ENCODE measurements around the gene NOL12. TPM values are rescaled to one million over a fixed set of nuclear protein-coding genes. Genes with fewer than 3 reads are reported as not detected.

Gene NOL12
- total RNA-seq, 1 experiment from 2014 or later = 30.4 TPM

DNA sequence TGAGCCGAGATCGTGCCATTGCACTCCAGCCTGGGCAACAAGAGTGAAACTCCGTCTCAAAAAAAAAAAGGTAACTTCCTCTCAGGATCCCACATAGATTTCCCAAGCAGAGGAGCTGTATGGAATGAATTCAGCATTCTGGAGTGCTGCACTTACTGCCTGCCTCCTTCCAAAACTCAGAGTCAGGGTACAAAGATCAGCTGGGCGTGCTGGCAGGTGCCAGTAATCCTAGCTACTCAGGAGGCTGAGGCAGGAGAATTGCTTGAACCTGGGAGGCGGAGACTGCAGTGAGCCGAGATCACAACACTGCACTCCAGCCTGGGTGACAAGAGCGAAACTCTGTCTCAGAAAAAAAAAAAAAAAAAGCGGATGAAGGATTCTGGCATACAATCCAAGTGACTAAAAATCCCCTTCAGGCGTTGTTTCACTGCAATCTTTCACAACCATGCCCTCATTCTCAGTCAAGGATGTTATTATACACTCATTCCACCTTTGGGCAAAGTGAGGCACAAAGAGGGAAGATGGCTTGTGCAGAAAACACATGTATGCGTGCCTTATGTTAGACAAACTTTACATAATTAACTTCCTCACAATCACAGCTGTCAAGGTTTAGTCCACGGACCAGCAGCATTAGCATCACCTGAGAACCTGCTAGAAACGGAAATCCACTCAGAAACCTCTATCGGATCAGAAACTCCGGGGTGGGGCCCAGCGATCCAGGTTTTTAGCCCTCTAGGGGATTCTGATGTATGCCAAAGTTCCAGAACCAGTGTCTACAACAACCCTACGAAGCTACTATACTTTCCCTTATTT is 1.1 kb upstream of the NOL12 start:
- no peak for DNase-seq
- Mint-ChIP-seq H3K4me3 (peak overlapping the region in 1 of 2 experiments; percentile 96; a peak in 1 of 5 replicates), H3K27ac (no peak overlapping the region), H3K9me3 (no peaks in the 10 kb centered on the region), H3K27me3 (ENCODE audit: low read depth) (no peaks in the 10 kb centered on the region), H3K36me3 (ENCODE audit: insufficient read depth in 1 of 3, low read depth in 3 of 3) (peaks cover 7 to 13% (median 11%) of the 10 kb centered on the region in 3 experiments), H3K4me1 (peaks cover 8 to 16% of the 10 kb centered on the region in 2 experiments)
- Histone ChIP-seq H3K23ac (ENCODE audit: insufficient read length, low read depth, low read length) (no peak overlapping the region), H3K9me3 (ENCODE audit: control insufficient read depth, low read depth, low read length) (no peaks in the 10 kb centered on the region), H3K56ac (ENCODE audit: insufficient read length, low read depth, low read length) (no peak overlapping the region), H2BK120ac (ENCODE audit: low read depth, low read length, poor library complexity, severe bottlenecking) (no peak overlapping the region), H3K9ac (ENCODE audit: extremely low read depth, insufficient read length, low read length) (no peak overlapping the region), H2AFZ (ENCODE audit: low read length) (no peak overlapping the region), H4K91ac (ENCODE audit: insufficient read length, low read depth, low read length) (no peak overlapping the region), H4K20me1 (ENCODE audit: control insufficient read depth, insufficient read depth, insufficient read length) (no peaks in the 10 kb centered on the region), H2AK5ac (ENCODE audit: insufficient read length, low read length) (no peak overlapping the region), H3K4me1 (ENCODE audit: insufficient read depth, low read length) (no peaks in the 10 kb centered on the region), H2BK5ac (ENCODE audit: insufficient read length, low read length) (no peak overlapping the region), H3K4ac (ENCODE audit: low read depth, low read length) (no peak overlapping the region), H3K23me2 (ENCODE audit: insufficient read length, low read depth, low read length, poor library complexity, severe bottlenecking) (peaks cover 9% of the 10 kb centered on the region), H3K27me3 (ENCODE audit: insufficient read depth, low read length) (no peaks in the 10 kb centered on the region), H3K79me2 (ENCODE audit: insufficient read depth, low read length) (no peaks in the 10 kb centered on the region; the same call in 1 of the 2 replicates), H2BK12ac (ENCODE audit: insufficient read length, low read depth, low read length) (no peak overlapping the region), H2BK20ac (ENCODE audit: low read depth, low read length, poor library complexity, severe bottlenecking) (no peak overlapping the region), H4K5ac (ENCODE audit: insufficient read length, low read depth, low read length) (no peak overlapping the region), H4K8ac (replicated peaks; ENCODE audit: insufficient read length, low read depth, low read length) (no peak overlapping the region), H3K18ac (ENCODE audit: insufficient read length, low read depth, low read length) (no peak overlapping the region), H3K27ac (ENCODE audit: insufficient read length, low read depth, low read length) (no peak overlapping the region), H3K79me1 (ENCODE audit: insufficient read depth, low read depth, low read length, poor library complexity, severe bottlenecking) (no peaks in the 10 kb centered on the region), H2BK15ac (ENCODE audit: low read depth, low read length) (no peak overlapping the region), H3K14ac (ENCODE audit: insufficient read depth, low read length) (no peak overlapping the region), H3T11ph (ENCODE audit: low read length) (no peak overlapping the region), H3K4me2 (ENCODE audit: insufficient read depth, insufficient read length, low read length) (no peak overlapping the region)
- WGBS (ENCODE audit: extremely low coverage, insufficient read length, low lambda C conversion rate) = no CpG with 5 or more reads among the region's 16 CpGs
- TF ChIP-seq CTCF (conservative IDR thresholded peaks at IDR 0.05) = no peak

Data from H9 (cell line).